Activated gamma-delta T cell (primary cell): ENCODE data around the gene GNPAT.

Source experiments
- DNase-seq: peaks from one replicate; lab custom pipeline; 2025; lab: John Stamatoyannopoulos, UW

The GNPAT gene

DNA sequence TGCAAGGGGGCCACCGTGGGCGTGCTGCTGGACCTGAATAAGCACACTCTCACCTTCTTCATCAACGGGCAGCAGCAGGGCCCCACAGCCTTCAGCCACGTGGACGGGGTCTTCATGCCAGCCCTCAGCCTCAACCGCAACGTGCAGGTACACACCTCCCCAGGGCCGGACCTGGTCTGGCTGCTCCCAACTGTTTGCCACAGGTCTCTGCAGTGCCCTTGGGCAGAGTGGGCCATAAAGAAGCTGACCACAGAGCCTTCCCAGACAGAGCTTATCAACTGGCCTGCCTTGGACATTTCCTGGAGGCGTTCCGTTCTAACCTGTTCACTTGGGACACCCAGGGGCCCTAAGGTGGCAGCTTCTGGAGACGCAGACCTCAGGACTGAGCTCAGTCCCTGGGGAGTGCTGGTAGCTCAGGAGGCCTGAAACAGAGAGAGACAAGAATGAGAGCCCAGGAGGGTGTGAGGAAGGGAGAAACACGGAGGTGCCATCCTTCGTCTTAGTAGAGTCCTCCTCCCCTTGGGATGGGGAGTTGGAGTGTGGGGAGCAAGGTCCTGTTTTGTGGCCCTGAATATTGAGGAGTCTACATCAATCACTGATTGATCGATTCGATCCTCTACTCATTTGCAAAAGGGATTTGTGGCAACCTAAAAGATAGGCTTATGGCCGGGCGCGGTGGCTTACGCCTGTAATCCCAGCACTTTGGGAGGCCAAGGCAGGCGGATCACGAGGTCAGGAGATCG is 27.0 kb upstream of the GNPAT start:
- DNase-seq: no peak

DNA sequence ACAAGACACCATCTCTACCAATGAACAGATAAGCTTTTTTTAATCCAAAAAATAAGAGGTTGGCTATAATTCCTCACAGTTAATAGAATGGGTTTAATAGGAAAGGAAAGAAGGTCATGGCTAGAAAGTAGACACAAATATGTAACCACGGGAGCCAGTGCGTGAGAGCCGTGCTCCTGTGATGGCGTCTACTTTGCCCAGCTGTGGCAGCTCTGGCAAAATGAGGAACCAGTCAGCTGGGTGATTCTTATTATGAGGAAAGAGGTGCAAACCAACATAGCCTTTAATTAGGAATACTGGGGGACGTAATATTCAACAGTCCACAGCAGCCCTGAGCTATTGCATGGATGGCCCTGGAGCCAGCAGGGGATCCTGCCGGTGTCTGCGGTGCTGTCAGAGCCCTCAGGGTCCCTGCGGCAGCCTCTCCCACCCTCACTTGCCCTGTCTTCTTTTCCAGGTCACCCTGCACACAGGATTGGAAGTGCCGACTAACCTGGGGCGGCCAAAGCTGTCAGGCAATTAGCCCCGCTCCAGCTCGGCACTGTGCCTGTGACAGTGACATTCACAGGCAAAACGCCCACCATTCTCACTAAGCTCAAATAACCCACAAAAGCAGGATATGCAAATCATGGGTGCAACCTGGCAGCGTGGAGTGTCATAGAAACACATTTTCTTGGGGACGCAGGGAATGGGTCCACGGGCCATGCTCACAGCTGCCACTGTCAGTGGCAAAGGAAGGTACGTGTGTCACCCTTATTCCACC is 25.9 kb upstream of the GNPAT start:
- no peak for DNase-seq

DNA sequence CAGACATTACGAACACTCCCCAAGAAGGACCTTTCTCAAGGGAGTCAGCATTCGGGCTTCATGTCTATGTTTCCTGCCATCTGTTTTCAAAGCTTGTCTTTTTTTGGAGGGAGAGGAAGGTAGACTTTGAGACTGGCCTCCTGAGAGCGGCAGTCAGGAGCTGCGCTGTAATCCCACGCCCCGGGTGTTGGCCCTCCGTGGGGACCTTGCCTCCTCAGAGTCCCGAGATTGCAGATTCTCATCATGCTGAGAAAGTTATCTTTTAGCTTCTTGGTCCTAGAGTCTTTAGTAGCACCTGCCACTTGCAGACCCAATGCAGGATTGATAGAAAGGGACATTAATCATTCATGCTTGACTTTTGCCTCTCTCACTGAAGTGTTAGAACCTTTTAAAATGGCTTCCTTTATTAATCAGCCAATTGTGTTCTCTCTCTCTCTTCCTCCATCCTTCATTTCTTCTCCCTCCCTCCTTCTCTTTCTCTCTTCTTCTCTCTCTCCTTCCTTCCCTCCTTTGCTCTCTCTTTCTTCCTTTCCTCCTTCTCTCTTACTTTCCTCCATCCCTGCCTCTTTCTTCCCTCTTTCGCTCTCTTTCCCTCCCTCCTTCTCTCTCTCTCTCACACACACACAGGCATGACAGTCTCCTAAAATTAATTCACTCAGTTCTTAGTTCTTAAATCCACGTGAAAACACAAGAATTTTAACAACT is 25.2 kb upstream of the GNPAT start:
- DNase-seq: no peak

DNA sequence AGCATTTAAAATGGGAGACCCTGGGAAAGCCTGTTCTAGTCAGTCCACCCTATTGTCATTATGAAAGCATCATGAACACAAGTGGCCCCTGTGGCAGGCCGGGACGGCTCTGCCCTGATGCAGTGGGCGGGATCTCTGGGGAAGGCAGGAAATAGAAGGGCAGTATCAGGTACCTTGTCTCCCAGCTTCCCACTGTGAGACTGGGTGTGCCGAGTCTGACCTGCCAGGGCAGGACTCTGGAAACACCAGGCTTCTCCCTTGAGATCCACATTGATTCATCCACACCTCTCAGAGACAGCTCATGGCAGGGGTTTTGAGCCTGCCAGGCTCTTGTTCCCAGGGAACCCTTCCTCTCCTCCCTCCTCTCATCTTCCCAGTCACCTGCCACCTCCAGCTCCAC is 24.5 kb upstream of the GNPAT start:
- DNase-seq: no peak

DNA sequence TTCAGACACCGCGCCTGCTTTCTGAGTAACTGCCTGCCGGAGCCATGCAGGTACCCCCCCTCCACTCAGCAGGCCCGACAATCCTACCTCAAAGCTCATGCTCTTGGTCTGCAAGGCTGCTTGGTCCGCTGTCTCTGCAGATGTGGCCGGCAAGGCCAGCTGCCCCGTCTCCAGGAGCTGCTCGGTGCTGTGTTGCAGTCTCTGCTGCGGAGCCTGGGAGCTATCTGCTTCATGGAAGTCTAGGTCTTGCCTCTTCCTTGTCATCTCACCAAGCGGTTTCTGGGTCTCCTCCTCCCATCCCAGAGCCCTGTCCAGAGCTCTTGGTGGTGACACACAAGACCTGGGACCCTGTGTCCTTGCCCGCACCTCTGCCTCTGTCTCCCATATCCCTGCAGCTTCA is 24.0 kb upstream of the GNPAT start:
- no peak for DNase-seq

DNA sequence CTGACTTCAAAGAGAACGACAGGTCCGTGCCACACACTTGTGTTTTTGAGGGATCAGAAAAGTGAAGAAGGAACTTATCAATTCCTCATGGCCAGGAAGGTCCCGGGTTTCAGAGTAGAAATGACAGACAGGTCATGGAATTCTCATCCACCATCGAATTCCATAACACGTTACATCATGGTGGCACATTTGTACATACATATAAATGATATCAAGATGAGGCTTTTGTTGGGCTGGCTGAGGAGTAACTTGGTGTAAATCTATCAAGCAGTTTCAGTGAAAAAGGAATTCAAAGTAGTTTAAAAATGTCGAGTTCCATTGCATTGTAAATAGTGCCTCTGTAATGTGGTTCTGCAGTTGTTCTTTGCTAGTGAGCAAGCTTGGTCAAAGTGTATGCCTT is 22.9 kb upstream of the GNPAT start:
- DNase-seq: no peak

DNA sequence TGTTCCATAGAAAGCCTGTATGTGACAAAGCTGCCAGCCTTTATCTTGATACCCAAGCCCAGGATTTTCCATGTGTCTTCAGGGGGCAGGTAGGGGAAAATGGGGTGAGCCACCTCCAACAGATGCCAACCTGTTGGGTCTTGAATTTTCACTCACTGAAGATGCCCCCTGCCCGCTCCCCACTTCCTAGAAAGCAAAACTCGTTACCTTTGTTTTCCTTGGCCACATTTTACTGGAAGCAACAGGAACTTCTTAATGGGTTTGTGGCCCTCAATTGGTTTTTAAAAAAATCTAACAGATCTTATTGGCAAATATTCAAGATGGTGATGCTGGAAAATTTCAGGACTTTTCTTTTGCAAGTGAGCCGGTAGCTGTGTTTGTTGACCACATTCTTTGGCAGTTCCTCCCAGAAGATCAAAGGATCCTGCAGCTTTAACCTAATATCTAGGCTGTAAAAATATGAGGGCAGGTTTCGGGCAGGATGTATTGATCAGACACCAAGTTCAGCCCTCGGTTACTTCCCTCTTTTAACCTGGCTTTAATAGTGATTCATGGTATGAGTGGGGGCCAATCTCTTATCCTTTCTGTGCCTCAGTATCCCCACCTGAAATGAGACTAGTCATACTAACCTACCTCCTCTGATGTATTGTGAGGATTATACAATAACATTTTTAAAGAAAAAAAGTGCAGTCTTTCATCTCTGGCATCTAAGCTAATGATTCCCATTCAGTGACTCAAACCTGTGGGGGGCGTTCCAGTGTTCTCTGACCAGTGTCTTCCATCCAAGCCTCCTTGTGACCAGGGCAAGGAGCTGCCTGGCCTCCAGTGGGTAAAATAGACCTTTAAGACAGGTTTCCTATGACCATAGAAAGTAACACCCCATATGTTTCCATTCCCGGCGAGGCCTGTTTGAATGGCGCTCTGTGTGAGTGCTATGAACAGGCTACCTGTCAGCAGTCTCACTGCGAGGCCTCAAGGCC is 21.3 kb upstream of the GNPAT start:
- no peak for DNase-seq

DNA sequence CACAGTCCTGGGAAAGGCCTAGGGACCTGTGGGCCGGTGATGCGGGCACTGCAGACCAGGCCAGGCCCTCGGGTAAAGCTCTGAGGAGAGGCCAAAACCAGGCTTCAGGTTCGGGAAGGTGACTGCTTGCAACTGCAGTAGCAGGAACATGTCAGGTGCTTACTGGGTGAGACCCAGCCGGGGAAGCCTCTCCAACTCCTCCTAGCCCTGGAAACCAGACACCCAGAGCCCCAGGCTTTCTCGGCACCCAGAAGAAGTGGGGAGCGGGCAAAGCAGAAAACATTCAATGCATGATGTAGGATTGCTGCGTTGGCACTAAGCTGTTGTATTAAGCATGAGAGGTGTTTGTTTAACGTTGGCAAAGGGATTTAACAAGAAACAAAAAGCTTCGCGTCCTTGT is 20.2 kb upstream of the GNPAT start:
- DNase-seq: no peak

DNA sequence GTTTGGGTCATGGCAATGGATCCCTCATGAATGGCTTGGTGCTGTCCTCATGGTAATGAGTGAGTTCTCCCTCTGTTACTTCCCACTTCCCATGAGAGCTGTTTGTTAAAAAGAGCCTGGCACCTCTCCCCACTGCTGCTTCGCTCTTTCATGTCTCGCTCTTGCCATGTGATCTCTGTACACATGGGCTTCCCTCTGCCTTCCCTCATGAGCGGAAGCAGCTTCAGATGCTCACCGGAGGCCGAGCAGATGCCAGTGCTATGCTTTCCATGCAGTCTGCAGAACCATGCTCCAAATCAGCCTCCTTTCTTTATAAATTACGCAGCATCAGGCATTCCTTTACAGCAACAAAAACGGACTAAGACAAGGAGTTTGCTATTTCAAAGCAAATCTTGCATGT is 14.9 kb upstream of the GNPAT start:
- no peak for DNase-seq

DNA sequence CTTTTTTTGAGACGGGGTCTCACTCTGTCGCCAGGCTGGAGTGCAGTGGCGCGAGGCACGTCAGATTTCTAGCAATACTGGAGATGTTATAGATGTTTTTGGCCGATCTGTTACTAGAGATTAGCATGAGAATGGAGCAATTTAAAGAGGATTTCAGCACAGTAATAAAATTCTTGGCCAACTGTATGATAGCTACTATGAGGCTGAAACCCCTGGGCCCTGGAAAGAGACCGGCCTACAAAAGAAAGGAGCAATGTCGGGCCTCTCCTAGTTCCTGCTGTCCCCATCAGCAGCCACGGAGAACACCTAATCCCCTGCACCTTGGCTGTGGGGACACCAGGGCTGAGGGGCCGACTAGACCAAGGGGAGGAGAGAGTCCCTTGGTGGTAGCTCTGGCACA is 9.5 kb upstream of the GNPAT start:
- no peak for DNase-seq

DNA sequence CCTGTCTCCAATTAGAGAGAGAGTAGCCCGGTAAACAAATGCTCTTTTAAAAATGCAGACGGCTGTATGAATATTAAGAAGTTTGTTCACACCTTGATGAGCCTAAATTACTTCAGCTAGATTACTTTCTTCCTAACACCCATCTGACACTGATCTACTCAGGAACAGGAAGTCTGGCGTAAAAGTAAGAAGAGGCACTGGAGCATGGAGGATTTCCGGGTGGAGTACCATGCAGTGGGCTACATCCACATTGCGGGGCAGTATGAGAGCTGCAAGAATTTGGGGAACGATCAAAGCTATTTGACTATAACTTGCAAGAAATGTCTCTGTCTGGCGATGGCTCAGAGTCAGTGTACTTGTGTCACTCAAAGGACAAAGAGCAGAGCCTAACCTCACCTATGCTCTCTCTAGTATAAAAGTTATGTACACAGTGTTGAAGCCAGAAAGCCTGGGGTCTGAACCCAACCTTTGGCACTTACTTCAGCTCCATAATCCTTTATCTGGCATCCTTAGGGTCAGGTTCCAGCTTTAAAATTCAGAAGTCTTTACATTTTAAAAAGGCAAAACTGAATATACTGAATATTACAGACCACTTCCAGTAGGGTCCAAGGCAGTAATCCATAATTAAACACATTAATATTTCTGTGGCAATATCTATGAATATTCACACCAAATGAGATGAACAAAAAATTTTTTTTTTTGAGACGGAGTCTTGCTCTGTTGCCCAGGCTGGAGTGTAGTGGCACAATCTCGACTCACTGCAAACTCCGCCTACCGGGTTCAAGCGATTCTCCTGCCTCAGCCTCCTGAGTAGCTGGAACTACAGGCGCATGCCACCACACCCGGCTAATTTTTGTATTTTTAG is 7.9 kb upstream of the GNPAT start:
- DNase-seq: no peak

DNA sequence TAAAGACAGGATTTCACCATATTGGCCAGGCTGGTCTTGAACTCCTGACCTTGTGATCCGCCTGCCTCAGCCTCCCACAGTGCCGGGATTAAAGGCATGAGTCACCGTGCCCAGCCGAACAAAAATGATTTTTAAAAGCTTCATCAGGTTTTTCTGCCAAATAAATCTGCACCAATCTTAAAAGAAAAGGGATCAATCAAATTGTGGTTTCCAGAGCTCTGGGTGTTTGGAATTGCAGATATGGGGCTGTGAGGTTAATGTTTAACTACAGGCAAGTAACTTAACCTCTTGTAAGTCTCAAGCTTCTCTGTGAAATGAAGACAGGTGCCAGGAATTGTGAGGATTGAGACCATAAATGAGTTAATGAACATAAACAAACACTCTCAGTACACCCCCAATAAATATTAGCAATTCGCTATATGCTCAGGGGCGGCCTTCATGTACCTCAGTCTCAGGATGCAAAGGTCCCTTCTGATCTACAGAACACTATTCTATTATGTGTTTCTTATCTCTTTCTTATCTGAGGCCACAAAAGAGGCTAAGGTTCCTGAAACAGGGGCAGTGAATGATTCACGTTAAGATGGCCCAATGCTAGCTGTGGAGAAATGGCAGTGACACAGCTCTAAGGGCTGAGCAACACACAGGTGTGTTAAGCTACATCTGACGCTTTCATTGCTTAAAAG is 7.1 kb upstream of the GNPAT start:
- DNase-seq: no peak

DNA sequence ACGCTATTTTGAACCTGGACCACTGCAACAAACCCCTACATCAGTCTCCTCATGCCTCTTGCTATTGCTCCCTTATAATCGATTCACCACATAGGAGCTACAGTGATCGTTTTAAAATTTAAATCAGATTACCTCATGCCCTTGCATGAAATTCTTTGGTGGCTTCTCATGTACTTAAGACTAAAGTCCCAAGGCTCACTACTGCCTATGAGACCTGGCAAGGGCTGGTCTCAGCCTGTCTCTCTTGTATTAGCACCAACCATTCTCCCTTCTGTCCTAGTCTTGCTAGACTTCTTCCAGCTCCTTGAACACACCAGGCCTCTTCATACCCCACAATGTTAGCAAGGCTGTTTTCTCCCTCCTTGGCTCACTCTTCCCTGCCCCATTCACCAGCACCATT is 6.5 kb upstream of the GNPAT start:
- DNase-seq: no peak

DNA sequence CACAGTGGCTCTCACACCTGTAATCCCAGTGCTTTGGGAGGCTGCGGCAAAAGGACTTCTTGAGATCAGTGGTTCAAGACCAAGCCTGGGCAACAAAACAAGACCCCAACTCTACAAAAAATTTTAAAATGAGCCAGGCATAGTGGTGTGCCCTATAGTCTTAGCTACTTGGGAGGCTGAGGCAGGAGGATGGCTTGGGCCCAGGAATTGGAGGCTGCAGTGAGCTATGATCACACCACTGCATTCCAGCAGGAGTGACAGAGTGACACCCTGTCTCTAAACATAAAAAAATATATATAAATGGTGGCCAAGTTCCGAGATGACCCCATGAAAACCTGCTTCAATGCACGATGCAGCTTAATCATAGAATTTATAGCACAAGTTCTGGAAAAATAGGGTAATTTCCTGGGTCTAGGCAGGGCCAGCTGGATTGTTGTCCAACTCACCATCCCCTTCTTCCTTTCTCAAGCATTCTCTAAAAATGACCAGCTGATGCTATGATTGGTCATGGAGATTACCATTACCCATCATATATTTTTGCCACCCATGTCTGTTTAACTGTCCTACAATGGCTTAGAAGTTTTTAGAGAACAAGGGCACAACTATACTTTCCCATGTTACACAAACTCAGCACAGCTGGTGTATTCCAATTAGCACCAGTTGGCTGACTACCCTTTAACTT is 5.3 kb upstream of the GNPAT start:
- DNase-seq: no peak

DNA sequence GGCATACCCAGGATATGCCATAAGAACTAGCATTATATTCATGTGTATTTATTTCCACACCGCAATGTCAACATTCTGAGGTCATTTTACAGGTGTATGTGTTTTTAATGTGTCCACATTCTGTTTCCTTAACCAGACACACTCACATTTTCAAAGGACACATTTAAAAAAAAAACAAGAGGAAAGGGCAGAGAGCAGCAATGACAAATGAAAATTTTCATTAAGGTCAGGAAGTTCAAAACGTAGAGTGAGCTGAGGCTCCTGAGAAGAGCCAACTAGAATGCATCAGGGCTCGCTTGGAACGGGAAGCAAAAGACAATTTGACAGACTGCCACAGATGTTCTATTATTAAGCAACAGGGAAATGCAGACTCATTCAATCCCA is 4.8 kb upstream of the GNPAT start:
- DNase-seq: no peak

DNA sequence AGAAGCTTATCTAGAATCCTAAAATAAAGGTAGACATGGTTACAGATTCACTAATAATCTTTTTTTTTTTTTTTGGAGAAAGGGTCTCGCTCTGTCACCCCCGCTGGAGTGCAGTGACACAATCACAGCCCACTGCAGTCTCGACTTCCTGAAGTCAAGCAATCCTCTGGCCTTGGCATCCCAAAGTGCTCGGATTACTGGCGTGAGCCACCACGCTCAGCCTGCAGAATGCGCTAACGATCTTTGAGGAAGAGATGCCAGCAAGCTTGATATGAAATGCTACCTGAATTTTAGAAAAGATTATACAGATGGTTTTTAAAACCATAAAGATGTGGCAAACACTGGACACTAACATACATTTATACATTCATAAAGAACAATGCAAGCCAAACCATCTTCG is 4.1 kb upstream of the GNPAT start:
- DNase-seq: no peak

DNA sequence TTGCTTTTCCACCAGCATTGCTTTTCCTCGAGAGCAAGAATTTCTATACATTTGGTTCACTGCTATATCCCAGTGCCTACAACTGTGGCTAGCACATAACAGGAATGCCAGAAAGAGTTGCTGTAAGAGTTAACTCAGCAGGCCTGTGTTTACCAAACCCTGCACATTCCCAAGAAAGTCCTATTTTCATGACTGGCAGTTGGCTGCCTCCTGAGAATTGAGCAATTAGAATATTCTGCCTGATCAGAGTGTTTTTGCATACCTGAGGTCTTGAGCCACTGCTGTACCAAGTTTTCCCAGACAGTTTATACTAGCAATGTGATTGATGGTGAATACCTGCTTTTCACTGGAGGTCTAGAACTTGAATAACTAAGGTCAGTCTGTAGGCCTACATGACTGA is 2.7 kb upstream of the GNPAT start:
- no peak for DNase-seq

DNA sequence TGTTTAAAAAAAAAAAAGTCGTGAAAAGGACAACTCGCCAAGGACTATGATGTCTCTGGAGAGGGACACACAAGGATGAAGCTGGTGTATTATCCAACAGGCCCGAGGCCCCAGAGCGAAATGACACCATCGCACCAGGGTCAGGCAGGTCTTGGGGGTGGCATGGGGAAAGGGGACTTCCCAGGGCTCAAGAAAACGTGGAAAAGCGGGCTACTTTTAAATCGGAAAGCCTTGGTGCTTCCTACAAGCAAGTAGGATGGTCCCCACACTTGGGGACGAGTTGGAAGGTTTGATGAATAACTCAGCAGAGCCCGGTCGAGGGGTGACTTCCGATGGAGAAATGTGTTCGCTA is 505 bp upstream of the GNPAT start:
- DNase-seq: no peak

DNA sequence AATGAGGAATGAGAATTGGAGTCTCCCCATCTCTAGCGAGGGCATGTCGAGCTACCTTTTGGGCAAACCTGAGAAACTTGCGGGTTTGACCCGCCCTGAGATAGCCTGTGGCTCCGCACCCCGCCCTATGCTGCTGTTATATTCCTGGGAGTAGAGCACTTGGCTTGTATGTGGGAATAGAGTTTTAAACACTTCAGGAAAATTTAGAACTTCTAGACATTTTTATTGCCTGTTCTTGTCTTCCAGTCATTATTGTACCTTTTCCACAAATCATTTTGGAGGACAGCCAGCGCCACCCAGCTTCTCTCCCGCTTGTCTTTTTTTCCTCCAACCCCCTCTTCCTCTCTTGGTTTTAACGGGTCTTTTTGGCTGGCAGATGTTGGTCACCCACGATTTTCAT is 738 bp downstream of the GNPAT start:
- no peak for DNase-seq
